ENCODE data around the gene ZKSCAN4. TPM values are rescaled to one million over a fixed set of nuclear protein-coding genes. Genes with fewer than 3 reads are reported as not detected.

ZKSCAN4 gene
- total RNA-seq, 1 experiment from 2014 or later, result 7.3 TPM

DNA sequence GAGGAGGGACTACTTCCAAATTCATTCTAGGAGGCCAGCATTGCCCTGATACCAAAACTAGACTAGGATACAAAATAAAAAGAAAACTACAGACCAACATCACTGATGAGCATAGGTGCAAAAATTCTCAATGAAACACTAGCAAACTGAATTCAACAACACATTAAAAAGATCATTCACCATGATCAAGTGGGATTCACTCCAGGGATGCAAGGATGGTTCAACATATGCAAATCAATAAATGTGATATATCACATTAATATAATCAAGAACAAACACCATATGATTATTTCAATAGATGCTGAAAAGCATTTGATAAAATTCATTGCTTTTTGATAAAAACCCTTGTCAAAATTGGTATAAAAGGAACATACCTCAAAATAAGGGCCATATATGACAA is 39.5 kb upstream of the ZKSCAN4 start:
- ChIA-PET POLR2A (no interaction called here), CTCF (no interaction called here)
- Mint-ChIP-seq H3K4me3 (no peak overlapping the region), H3K27ac (no peak overlapping the region), H3K36me3 (peaks cover 35% of the 10 kb centered on the region), H3K9me3 (no peaks in the 10 kb centered on the region), H3K27me3 (ENCODE audit: low read depth) (no peaks in the 10 kb centered on the region), H3K4me1 (no peaks in the 10 kb centered on the region)
- DNase-seq (ENCODE audit: low spot score) (no peak), ATAC-seq (no peak)
- TF ChIP-seq GABPB1 (CRISPR knock-in tag; IDR thresholded peaks at IDR 0.05) (no peak), ZNF671 (CRISPR knock-in tag; IDR thresholded peaks at IDR 0.05) (no peak), IRF2 (CRISPR knock-in tag; IDR thresholded peaks at IDR 0.05; ENCODE audit: borderline replicate concordance, low read depth) (no peak), NR2C2 (CRISPR knock-in tag; IDR thresholded peaks at IDR 0.05) (no peak), GRHL2 (CRISPR knock-in tag; IDR thresholded peaks at IDR 0.05; ENCODE audit: insufficient replicate concordance, severe bottlenecking) (no peak), ZNF423 (CRISPR knock-in tag; IDR thresholded peaks at IDR 0.05) (no peak), FOXJ3 (CRISPR knock-in tag; IDR thresholded peaks at IDR 0.05; ENCODE audit: borderline replicate concordance) (no peak), RORB (CRISPR knock-in tag; IDR thresholded peaks at IDR 0.05) (no peak), SOX15 (CRISPR knock-in tag; IDR thresholded peaks at IDR 0.05) (no peak), ESRRA (CRISPR knock-in tag; IDR thresholded peaks at IDR 0.05; ENCODE audit: borderline replicate concordance) (no peak), TEAD1 (CRISPR knock-in tag; IDR thresholded peaks at IDR 0.05) (no peak), OVOL2 (CRISPR knock-in tag; IDR thresholded peaks at IDR 0.05; ENCODE audit: borderline replicate concordance) (no peak), ELF4 (CRISPR knock-in tag; IDR thresholded peaks at IDR 0.05; ENCODE audit: low read depth) (no peak), ZNF425 (CRISPR knock-in tag; conservative IDR thresholded peaks at IDR 0.05) (no peak), NR1H2 (CRISPR knock-in tag; IDR thresholded peaks at IDR 0.05) (no peak), NR3C1 (CRISPR knock-in tag; conservative IDR thresholded peaks at IDR 0.05; ENCODE audit: low read depth) (no peak), STAT6 (CRISPR knock-in tag; conservative IDR thresholded peaks at IDR 0.05; ENCODE audit: low read depth) (no peak)
- TF ChIP-seq, protein P1, sequence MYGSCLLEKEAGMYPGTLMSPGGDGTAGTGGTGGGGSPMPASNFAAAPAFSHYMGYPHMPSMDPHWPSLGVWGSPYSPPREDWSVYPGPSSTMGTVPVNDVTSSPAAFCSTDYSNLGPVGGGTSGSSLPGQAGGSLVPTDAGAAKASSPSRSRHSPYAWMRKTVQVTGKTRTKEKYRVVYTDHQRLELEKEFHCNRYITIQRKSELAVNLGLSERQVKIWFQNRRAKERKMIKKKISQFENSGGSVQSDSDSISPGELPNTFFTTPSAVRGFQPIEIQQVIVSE (CRISPR knock-in tag; IDR thresholded peaks at IDR 0.05; ENCODE audit: borderline replicate concordance), result no peak
- TF ChIP-seq, protein P2, sequence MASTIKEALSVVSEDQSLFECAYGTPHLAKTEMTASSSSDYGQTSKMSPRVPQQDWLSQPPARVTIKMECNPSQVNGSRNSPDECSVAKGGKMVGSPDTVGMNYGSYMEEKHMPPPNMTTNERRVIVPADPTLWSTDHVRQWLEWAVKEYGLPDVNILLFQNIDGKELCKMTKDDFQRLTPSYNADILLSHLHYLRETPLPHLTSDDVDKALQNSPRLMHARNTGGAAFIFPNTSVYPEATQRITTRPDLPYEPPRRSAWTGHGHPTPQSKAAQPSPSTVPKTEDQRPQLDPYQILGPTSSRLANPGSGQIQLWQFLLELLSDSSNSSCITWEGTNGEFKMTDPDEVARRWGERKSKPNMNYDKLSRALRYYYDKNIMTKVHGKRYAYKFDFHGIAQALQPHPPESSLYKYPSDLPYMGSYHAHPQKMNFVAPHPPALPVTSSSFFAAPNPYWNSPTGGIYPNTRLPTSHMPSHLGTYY (CRISPR knock-in tag; IDR thresholded peaks at IDR 0.05), result no peak

DNA sequence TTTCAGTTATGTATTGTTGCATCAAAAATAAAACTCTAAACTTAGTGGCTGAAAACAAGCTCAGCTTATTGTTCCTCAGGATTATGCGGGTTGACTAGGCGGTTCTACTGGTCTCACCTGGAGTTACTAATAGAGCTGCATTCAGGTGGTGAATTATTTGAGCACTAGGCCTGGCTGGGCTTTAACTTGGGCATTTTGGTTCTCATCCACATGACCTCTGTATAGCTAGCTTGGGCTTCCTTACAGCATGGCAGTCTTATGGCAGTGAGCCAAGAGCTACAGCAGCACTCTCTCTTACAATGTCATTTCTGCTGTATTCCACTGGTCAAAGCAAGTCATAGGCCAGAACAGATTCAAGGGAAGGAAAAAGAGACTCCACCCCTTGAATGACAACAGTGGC is 30.9 kb upstream of the ZKSCAN4 start:
- peaks cover 14% of the 10 kb centered on the region for H3K4me1 Mint-ChIP-seq
- H3K9me3 Mint-ChIP-seq, result no peaks in the 10 kb centered on the region
- H3K4me3 Mint-ChIP-seq, result peak overlapping the region; percentile 97
- CTCF ChIA-PET, result interaction anchor here (1.5 to 2.3 kb wide), 2 partner anchors 73 to 101 kb away, joined by 7 read pairs; no protein-coding TSS in a partner anchor
- H3K36me3 Mint-ChIP-seq, result peaks cover 20% of the 10 kb centered on the region
- ATAC-seq, result no peak
- H3K27ac Mint-ChIP-seq, result no peak overlapping the region
- POLR2A ChIA-PET, result no interaction called here
- H3K27me3 Mint-ChIP-seq (ENCODE audit: low read depth), result peaks cover 4% of the 10 kb centered on the region; the same call in 1 of the 2 replicates
- no peak for DNase-seq (ENCODE audit: low spot score)
- TF ChIP-seq SMAD4 (CRISPR knock-in tag; IDR thresholded peaks at IDR 0.05), result no peak
- no peak for TF ChIP-seq MLX (CRISPR knock-in tag; IDR thresholded peaks at IDR 0.05)
- no peak for TF ChIP-seq ZNF671 (CRISPR knock-in tag; IDR thresholded peaks at IDR 0.05)
- no peak for TF ChIP-seq ZNF219 (CRISPR knock-in tag; IDR thresholded peaks at IDR 0.05; ENCODE audit: borderline replicate concordance)
- TF ChIP-seq, protein P2 (CRISPR knock-in tag; IDR thresholded peaks at IDR 0.05), result no peak
- TF ChIP-seq ESRRA (CRISPR knock-in tag; IDR thresholded peaks at IDR 0.05; ENCODE audit: borderline replicate concordance), result no peak
- TF ChIP-seq GABPB1 (CRISPR knock-in tag; IDR thresholded peaks at IDR 0.05), result no peak
- no peak for TF ChIP-seq NR1H2 (CRISPR knock-in tag; IDR thresholded peaks at IDR 0.05)
- no peak for TF ChIP-seq PRRX2 (CRISPR knock-in tag; IDR thresholded peaks at IDR 0.05)
- TF ChIP-seq GRHL2 (CRISPR knock-in tag; IDR thresholded peaks at IDR 0.05; ENCODE audit: insufficient replicate concordance, severe bottlenecking), result no peak
- TF ChIP-seq E2F5 (CRISPR knock-in tag; IDR thresholded peaks at IDR 0.05), result no peak
